HepG2 (cell line): ENCODE data around the gene GLG1. TPM values are rescaled to one million over a fixed set of nuclear protein-coding genes. Genes with fewer than 3 reads are reported as not detected.

Experiments used
- FOXO4 ChIP-seq: sonication (generic); formaldehyde crosslinking; conservative IDR thresholded peaks from 2 replicates; pipeline ENCODE4 v1.8.1; 2023; ENCODE audit warnings: missing genetic modification reagents
- HMGA1 ChIP-seq: sonication (generic); formaldehyde crosslinking; conservative IDR thresholded peaks from 2 replicates; pipeline ENCODE4 v1.4.0; 2020; ENCODE audit warnings: missing genetic modification reagents
- HOXA5 ChIP-seq: sonication (generic); formaldehyde crosslinking; IDR thresholded peaks from 2 replicates; pipeline ENCODE4 v1.4.0; 2020; ENCODE audit warnings: missing genetic modification reagents
- PHF21A ChIP-seq: sonication (generic); formaldehyde crosslinking; IDR thresholded peaks from 2 replicates; pipeline ENCODE4 v1.5.0; 2020; ENCODE audit warnings: mild to moderate bottlenecking, missing genetic modification reagents
- REST ChIP-seq, 2 experiments: IDR thresholded peaks; 2 replicates each; pipeline ENCODE4 v1.6.1; 2011 to 2012; ENCODE audit warnings: low read length in 2 of 2, borderline replicate concordance in 1 of 2, low read depth in 1 of 2, mild to moderate bottlenecking in 1 of 2, moderate library complexity in 1 of 2
- SNAPC4 ChIP-seq: sonication (generic); formaldehyde crosslinking; IDR thresholded peaks from 2 replicates; pipeline ENCODE4 v1.4.0; 2020; ENCODE audit warnings: mild to moderate bottlenecking, missing genetic modification reagents
- SOX5 ChIP-seq: IDR thresholded peaks from 2 replicates; pipeline ENCODE4 v1.6.1; 2016; ENCODE audit warnings: borderline replicate concordance
- ZNF20 ChIP-seq: sonication (generic); formaldehyde crosslinking; IDR thresholded peaks from 2 replicates; pipeline ENCODE4 v1.4.0; 2020; ENCODE audit warnings: mild to moderate bottlenecking, moderate library complexity, missing genetic modification reagents
- ZNF614 ChIP-seq: IDR thresholded peaks from 2 replicates; pipeline ENCODE4 v1.6.1; 2018; ENCODE audit warnings: missing biosample characterization, missing genetic modification reagents, inconsistent platforms, borderline replicate concordance
- ZNF747 ChIP-seq: sonication (generic); formaldehyde crosslinking; IDR thresholded peaks from 2 replicates; pipeline ENCODE4 v1.8.1; 2023; ENCODE audit warnings: missing genetic modification reagents, mild to moderate bottlenecking, borderline replicate concordance
- polyA plus RNA-seq, 8 experiments: library from polyadenylated mRNA; depleted of rRNA in 3 of 8; stranded (reverse) in 7 of 8; unstranded in 1 of 8; fragments of >200 nt; fragmentation: Illumina TruSeq in 4 of 8; extraction: Trizol in 4 of 8; gene quantifications; 2 replicates each; pipeline versions ENCODE4 v1.2.1 to v1.2.3, GENCODE V29; 2011 to 2016; ENCODE audit warnings: low read depth in 4 of 8, missing spikeins in 1 of 8, mixed read lengths in 1 of 8; ENCODE audit not compliant: insufficient read depth in 1 of 8
- total RNA-seq, 5 experiments: library from RNA; depleted of rRNA; stranded (reverse); fragments of >200 nt; fragmentation: Illumina TruSeq; extraction: Trizol; gene quantifications; 2 replicates each; pipeline ENCODE4 v1.2.3, GENCODE V29; 2016; ENCODE audit warnings: low read depth in 1 of 5
- TF ChIP-seq, protein P1 (sequence below): sonication (generic); formaldehyde crosslinking; IDR thresholded peaks from 2 replicates; pipeline ENCODE4 v1.4.0; 2020; ENCODE audit warnings: missing genetic modification reagents

GLG1 gene
- total and polyA plus RNA-seq, 2 of the 13 experiments (the other 11 are each of a cell fraction or from before 2014, with no cell fraction given) = 87.7 to 141 TPM

- no peak for TF ChIP-seq SNAPC4 (CRISPR knock-in tag)
- no peak; the same call in 1 of the 2 replicates for TF ChIP-seq PHF21A (CRISPR knock-in tag)
- TF ChIP-seq, protein P1, sequence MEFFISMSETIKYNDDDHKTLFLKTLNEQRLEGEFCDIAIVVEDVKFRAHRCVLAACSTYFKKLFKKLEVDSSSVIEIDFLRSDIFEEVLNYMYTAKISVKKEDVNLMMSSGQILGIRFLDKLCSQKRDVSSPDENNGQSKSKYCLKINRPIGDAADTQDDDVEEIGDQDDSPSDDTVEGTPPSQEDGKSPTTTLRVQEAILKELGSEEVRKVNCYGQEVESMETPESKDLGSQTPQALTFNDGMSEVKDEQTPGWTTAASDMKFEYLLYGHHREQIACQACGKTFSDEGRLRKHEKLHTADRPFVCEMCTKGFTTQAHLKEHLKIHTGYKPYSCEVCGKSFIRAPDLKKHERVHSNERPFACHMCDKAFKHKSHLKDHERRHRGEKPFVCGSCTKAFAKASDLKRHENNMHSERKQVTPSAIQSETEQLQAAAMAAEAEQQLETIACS (CRISPR knock-in tag) = no peak
- TF ChIP-seq HOXA5 (CRISPR knock-in tag) = no peak
- no peak for TF ChIP-seq REST (IDR thresholded peaks at IDR 0.05; ENCODE audit: borderline replicate concordance in 1 of 2, low read depth in 1 of 2, low read length in 2 of 2)
- peak; percentile 61 for TF ChIP-seq SOX5 (CRISPR knock-in tag)
- TF ChIP-seq ZNF20 = no peak
- no peak for TF ChIP-seq ZNF747 (CRISPR knock-in tag)
- TF ChIP-seq HMGA1 (CRISPR knock-in tag) = no peak
- TF ChIP-seq ZNF614 (CRISPR knock-in tag) = peak; percentile 44; the same call in 1 of the 2 replicates
- no peak for TF ChIP-seq FOXO4
Observed at GRCh38 chr16:74570412-74571301, 36.3 kb downstream of the GLG1 start (continued).
